GM21576 (cell line): ENCODE data around the gene LPIN3.

ENCODE experiments used
- ATAC-seq: cut with Tn5 transposase; IDR thresholded peaks from one replicate; pipeline ENCODE4 v1.9.1; 2021; ENCODE audit warnings: mild to moderate bottlenecking, moderate library complexity; ENCODE audit not compliant: unreplicated experiment

Gene LPIN3

DNA sequence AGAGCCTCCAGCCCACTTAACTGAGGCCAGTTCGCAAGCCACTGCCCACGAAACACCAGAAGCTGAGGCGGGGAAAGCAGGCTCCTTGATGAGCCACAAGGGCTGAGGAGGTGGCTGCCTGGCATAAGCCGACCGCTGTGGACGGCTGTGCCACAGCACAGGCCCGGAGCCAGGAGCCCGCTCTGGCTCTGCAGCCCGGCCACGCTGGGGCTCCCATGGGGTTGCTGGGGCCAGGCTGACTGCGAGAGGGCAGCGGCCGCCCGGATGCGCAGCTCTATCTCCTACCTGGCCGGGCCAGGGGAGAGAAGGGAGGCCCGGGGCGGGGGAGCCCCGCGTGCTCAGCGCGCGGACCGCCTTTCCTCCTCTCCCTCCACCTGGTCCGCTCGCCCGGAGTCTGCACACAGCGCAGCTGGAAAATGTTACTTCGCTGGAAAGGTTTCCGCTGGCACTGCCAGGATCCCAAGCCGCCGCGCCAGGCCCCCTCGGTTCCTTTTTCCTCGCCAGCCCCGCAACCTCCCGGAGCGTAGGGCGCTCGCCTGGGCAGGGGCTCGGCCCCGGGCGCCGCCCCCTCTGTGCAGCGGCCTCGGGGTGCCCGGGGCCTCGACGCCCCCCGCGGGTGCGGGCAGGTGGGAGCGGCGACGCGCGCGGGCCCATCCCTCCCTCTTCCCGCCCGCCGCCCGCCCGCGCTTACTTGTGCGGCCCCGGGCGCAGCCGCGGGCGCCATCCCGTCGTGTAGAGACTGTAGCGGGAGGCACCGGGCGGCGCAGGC is 25.3 kb downstream of the LPIN3 start:
- no peak for ATAC-seq

DNA sequence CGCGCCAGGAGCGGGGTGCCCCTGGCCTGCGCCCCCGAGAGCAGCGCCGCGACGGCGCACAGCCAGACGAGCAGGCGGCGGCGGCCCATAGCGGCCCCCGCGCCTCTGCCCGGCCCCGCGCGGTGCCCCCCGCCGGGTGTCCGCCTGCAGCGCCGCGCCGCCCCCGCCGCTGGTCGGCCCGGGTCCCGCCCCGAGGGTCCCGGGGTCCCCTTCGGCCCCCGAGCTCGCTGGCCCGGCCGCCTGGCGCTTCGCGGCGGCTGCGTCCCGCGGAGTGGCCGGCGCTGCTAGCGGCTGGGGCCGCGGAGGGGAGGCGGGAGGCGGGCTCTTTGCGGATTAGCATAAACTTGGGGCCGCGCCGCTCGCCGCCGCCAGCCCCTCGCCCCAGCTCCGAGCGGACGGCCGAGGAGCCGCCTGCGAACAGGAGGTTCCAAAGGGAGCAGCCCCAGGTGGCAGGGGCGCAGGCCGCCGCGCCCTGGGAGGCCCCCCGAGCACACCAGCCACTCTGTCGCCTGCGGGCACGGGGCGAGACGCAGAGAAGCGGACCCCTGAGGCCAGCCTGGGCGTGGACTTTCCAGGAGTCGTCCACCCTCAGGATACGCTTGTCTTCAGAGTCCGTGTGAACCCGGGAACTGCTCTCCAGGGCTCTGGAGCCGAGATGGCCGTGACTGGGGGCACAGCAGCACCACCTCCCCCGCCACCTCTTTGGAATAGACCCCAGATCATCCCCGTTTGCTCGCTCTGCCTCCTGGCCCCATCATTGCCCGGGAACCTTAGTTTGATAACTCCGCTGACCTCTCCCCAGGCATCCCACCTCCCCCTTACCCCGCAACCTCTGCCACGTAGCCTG is 26.1 kb downstream of the LPIN3 start, which contains the start of gene EMILIN3:
Gene EMILIN3 (minus strand): TSS at position 273 of the 847 bp plus-strand sequence. CDS start 184 bp downstream, at position 89.
- ATAC-seq = no peak

GRCh38 chr20:41367393-41367695 is 26.7 kb downstream of the LPIN3 start:
- no peak for ATAC-seq

GRCh38 chr20:41367956-41368355 is 27.3 kb downstream of the LPIN3 start:
- no peak for ATAC-seq

DNA sequence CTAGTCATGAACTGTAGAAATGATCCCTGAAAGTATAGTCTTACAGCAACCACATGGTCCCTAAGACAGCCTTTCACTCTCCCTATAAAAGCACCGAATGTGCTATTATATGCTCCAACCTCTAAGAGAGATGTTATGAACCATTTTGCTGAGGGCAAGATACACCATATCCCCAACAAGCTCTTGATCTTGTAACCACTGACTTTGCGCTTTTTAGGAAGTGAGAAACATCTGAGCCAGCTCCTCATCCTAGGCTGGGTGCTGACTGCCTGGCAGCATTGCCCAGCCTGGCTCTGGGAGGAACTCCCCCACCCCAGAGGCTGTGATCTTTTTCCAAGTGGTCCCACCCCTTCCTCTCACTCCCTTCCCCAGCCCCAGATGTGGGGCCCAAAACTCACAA is 29.1 kb downstream of the LPIN3 start:
- no peak for ATAC-seq

DNA sequence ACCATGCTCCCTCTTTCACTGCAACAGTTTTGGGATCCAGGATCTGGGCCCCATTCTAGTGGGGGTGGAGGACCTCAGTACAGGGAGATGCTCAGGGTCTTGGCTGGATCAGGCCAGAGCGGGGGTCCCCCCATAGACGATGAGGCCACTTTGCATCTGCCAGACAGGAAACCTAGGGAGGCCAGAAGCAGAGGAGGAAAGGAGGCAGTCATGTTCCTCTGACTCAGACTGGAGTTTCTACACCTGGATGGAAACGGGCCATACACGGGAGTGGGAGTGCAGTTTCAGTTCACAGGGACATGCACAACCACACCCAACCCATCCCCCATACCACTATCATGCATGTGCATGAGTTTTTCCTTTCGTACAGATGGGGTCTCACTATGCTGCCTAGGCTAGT is 29.6 kb downstream of the LPIN3 start:
- no peak for ATAC-seq

DNA sequence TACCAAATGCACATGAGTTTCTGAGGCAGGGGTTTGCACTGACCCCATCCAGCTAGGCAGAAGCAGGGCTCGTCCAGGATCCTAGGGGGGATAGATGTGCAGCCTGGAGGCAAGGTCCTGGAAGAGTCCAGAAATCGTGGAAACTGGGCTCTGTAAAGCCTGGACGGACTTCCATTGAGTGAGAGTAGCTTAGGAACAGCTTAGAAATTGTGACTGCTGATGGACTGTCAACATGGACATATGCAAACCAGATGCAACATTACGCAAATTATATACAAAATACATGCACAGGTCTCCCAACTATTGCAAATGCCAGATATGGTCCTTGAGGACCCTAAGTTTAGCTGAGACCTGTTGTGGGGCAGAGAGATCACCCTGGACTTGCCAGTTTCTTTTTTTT is 30.8 kb downstream of the LPIN3 start:
- ATAC-seq = no peak

GRCh38 chr20:41373251-41373783 is 32.7 kb downstream of the LPIN3 start:
- no peak for ATAC-seq

GRCh38 chr20:41373931-41374920 is 33.6 kb downstream of the LPIN3 start:
- no peak for ATAC-seq

DNA sequence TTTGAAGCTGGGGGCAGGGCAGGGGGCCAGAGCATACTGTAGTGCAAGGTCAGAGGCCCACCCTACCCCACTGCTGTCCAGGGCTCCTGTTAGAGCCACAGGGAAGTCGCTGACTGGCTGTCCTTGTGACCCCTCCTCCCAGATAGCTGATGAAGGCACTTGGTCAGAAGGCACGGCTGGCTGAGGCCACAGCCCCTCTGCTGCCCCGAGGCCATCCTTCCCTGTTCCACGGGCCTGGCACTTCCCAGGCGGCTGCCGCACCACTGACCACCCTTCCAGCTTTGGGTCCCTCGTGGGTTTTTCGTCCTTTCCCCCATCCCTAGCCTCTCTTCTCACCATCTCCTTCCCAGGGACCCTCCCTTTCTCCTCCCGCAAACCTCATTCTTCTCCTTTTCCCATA is 35.2 kb downstream of the LPIN3 start:
- no peak for ATAC-seq

- no peak for ATAC-seq
Measured at GRCh38 chr20:41376349-41376748, 35.7 kb downstream of the LPIN3 start.

DNA sequence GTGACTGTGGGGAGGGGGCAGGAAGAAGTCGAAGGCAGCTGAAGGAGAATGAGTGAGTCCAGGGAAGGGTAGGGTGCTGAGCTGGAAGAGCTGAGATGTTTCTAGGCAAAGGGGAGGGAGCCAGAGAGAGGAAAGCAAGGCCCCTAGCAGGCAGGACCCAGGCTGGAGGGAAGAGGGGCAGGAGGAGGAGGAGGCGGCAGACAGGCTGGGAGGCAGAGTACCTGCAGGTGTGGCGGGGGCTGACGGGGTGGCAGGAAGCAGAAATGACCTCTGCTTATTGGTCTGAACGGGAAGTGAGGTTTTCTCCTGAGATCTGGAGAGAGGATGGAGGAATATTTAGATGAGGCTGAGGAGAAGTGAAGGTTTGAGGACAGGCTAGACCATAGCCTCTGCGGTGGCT is 36.7 kb downstream of the LPIN3 start:
- ATAC-seq = no peak

- no peak for ATAC-seq
Measured at GRCh38 chr20:41379551-41379950, 38.9 kb downstream of the LPIN3 start.

- ATAC-seq = no peak
Measured at GRCh38 chr20:41380551-41381193, 40.1 kb downstream of the LPIN3 start.

GRCh38 chr20:41382791-41383305 is 42.2 kb downstream of the LPIN3 start:
- ATAC-seq = no peak

GRCh38 chr20:41386502-41387427 is 46.1 kb downstream of the LPIN3 start:
- no peak for ATAC-seq

- no peak for ATAC-seq
Measured at GRCh38 chr20:41387444-41387851, 46.8 kb downstream of the LPIN3 start.

GRCh38 chr20:41390889-41391288 is 50.3 kb downstream of the LPIN3 start:
- no peak for ATAC-seq

DNA sequence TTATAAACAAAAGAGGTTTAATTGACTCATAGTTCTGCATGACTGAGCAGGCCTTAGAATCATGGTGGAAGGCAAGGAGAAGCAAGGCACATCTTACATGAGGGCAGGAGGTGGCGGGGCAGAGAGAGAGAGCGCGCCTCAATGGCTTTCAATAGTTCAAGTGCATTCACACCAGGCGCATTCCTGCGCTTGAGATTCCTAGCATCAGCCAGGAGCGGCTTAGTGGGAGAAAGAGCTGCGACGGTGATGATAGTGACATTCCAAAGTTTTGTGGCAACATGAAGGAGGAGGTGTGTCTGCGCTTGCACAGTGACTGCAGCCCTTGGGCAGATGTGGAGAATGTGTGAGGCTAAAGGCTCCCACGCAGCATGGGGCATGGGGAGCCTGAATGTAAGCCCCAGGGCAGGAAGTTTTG is 51.0 kb downstream of the LPIN3 start:
- no peak for ATAC-seq
